AG08395 (cell line): ENCODE results near the gene GRB2.
A peak's percentile ranks its signal among the peaks of the same experiment; 100 is the strongest.
"Not testable (repeated sequence)": the region's sequence is repeated elsewhere in the genome, so short reads cannot be mapped to it uniquely, and the experiment has no call there.

Experiments used
- DNase-seq: peaks from one replicate; pipeline ENCODE4 v3.0.0; 2012; ENCODE audit warnings: mixed read lengths, low spot score

The GRB2 gene

GRCh38 chr17:75405365-75406221, at the start of gene GRB2:
Gene GRB2, minus strand, starts transcription at chr17:75405678. Its CDS starts 12,050 bp downstream, at chr17:75393628.
- DNase-seq = peak; percentile 100

- not testable (repeated sequence) for DNase-seq
Measured at GRCh38 chr17:75454672-75455071, 49.2 kb upstream of the GRB2 start.

GRCh38 chr17:75454193-75454592, 48.7 kb upstream of the GRB2 start:
- no peak for DNase-seq

- no peak for DNase-seq
Measured at GRCh38 chr17:75450270-75450669, 44.8 kb upstream of the GRB2 start.

GRCh38 chr17:75447951-75448856, 42.7 kb upstream of the GRB2 start:
- no peak for DNase-seq

- DNase-seq = not testable (repeated sequence)
Measured at GRCh38 chr17:75445896-75446295, 40.4 kb upstream of the GRB2 start.

- DNase-seq = no peak
Measured at GRCh38 chr17:75445296-75445695, 39.8 kb upstream of the GRB2 start.

GRCh38 chr17:75442168-75443103, 37.0 kb upstream of the GRB2 start:
- no peak for DNase-seq

- no peak for DNase-seq
Measured at GRCh38 chr17:75440738-75441448, 35.4 kb upstream of the GRB2 start.

- no peak for DNase-seq
Measured at GRCh38 chr17:75439287-75439686, 33.8 kb upstream of the GRB2 start.

- DNase-seq = not testable (repeated sequence)
Measured at GRCh38 chr17:75437404-75437803, 31.9 kb upstream of the GRB2 start.

- not testable (repeated sequence) for DNase-seq
Measured at GRCh38 chr17:75434433-75434832, 29.0 kb upstream of the GRB2 start.

GRCh38 chr17:75433218-75433783, 27.8 kb upstream of the GRB2 start:
- DNase-seq = no peak

- DNase-seq = peak; percentile 64
Measured at GRCh38 chr17:75430159-75430974, 24.9 kb upstream of the GRB2 start.

GRCh38 chr17:75428543-75429469, 23.3 kb upstream of the GRB2 start:
- DNase-seq = no peak

GRCh38 chr17:75418531-75418930, 13.1 kb upstream of the GRB2 start:
- no peak for DNase-seq

- DNase-seq = no peak
Measured at GRCh38 chr17:75417054-75417580, 11.6 kb upstream of the GRB2 start.

GRCh38 chr17:75416006-75416405, 10.5 kb upstream of the GRB2 start:
- DNase-seq = no peak
